NK-92 treated with Interleukin-12 subunit alpha and Interleukin-12 subunit beta, amount 100 ng/mL, for 24 hours (cell line): Measurements from ENCODE around the gene MAP6.

Experiments
- DNase-seq: peaks from one replicate; lab custom pipeline; 2025; lab: John Stamatoyannopoulos, UW

The MAP6 gene

GRCh38 chr11:75631086-75631730 lies 37.6 kb downstream of the MAP6 start:
- no peak for DNase-seq

GRCh38 chr11:75627906-75628668 lies 40.8 kb downstream of the MAP6 start:
- DNase-seq: no peak

- DNase-seq: no peak
These were observed 41.8 kb downstream of the MAP6 start for GRCh38 chr11:75626889-75627529.

- no peak for DNase-seq
These were observed 42.6 kb downstream of the MAP6 start for GRCh38 chr11:75625991-75626888.

GRCh38 chr11:75625021-75625420 lies 43.8 kb downstream of the MAP6 start:
- no peak for DNase-seq

GRCh38 chr11:75616281-75616680 lies 52.6 kb downstream of the MAP6 start:
- no peak for DNase-seq

GRCh38 chr11:75615751-75616150 lies 53.1 kb downstream of the MAP6 start:
- no peak for DNase-seq

- no peak for DNase-seq
These were observed 57.0 kb downstream of the MAP6 start for GRCh38 chr11:75611823-75612222.

- no peak for DNase-seq
These were observed 62.7 kb downstream of the MAP6 start for GRCh38 chr11:75606099-75606498.

- DNase-seq: no peak
These were observed 64.8 kb downstream of the MAP6 start for GRCh38 chr11:75603791-75604736.

GRCh38 chr11:75602951-75603350 lies 65.9 kb downstream of the MAP6 start:
- DNase-seq: no peak

- DNase-seq: no peak
These were observed 67.3 kb downstream of the MAP6 start for GRCh38 chr11:75601494-75601893.

GRCh38 chr11:75600356-75600755 lies 68.5 kb downstream of the MAP6 start:
- DNase-seq: no peak

GRCh38 chr11:75598900-75599299 lies 69.9 kb downstream of the MAP6 start:
- DNase-seq: no peak

- no peak for DNase-seq
These were observed 70.6 kb downstream of the MAP6 start for GRCh38 chr11:75598264-75598663.

GRCh38 chr11:75597636-75598035 lies 71.2 kb downstream of the MAP6 start:
- DNase-seq: no peak

- no peak for DNase-seq
These were observed 71.9 kb downstream of the MAP6 start for GRCh38 chr11:75596914-75597313.

- no peak for DNase-seq
These were observed 73.4 kb downstream of the MAP6 start for GRCh38 chr11:75595429-75595828.

- DNase-seq: no peak
These were observed 74.6 kb downstream of the MAP6 start for GRCh38 chr11:75594211-75594610.

- DNase-seq: no peak
These were observed 75.4 kb downstream of the MAP6 start for GRCh38 chr11:75593286-75593915.

GRCh38 chr11:75592715-75593114 lies 76.1 kb downstream of the MAP6 start:
- no peak for DNase-seq
